Stimulated activated CD4-positive, alpha-beta T cell treated with anti-CD3 and anti-CD28 coated beads, Interleukin-4, amount 100 ng/mL, for 48 hours (primary cell): ENCODE data around the gene TVP23A.
A peak's percentile ranks its signal among the peaks of the same experiment; 100 is the strongest.
"Not testable (repeated sequence)": the region's sequence is repeated elsewhere in the genome, so short reads cannot be mapped to it uniquely, and the experiment has no call there.

Source experiments
- DNase-seq, 2 donors: peaks; one replicate each; pipeline ENCODE4 v3.0.0-alpha.2; 2020; ENCODE audit warnings: low read depth in 2 of 2

TVP23A gene

GRCh38 chr16:10799736-10800135, 18.9 kb downstream of the TVP23A start:
- DNase-seq = no peak

- no peak for DNase-seq
These were observed 27.5 kb downstream of the TVP23A start for GRCh38 chr16:10791048-10791447.

- not testable (repeated sequence) for DNase-seq
These were observed 30.0 kb downstream of the TVP23A start for GRCh38 chr16:10788630-10789029.

GRCh38 chr16:10787304-10787703, 31.3 kb downstream of the TVP23A start:
- no peak for DNase-seq

- DNase-seq = no peak
These were observed 36.0 kb downstream of the TVP23A start for GRCh38 chr16:10782628-10783027.

- no peak for DNase-seq
These were observed 38.0 kb downstream of the TVP23A start for GRCh38 chr16:10780628-10781027.

GRCh38 chr16:10779908-10780307, 38.7 kb downstream of the TVP23A start:
- DNase-seq = not testable (repeated sequence)

GRCh38 chr16:10777356-10777755, 41.2 kb downstream of the TVP23A start:
- no peak for DNase-seq

- not testable (repeated sequence) for DNase-seq
These were observed 41.7 kb downstream of the TVP23A start for GRCh38 chr16:10776923-10777322.

GRCh38 chr16:10776280-10776679, 42.3 kb downstream of the TVP23A start:
- no peak for DNase-seq

GRCh38 chr16:10770907-10771306, 47.7 kb downstream of the TVP23A start:
- DNase-seq = no peak

- no peak for DNase-seq
These were observed 49.2 kb downstream of the TVP23A start for GRCh38 chr16:10769381-10769780.

- no peak for DNase-seq
These were observed 51.5 kb downstream of the TVP23A start for GRCh38 chr16:10767127-10767526.

GRCh38 chr16:10765772-10766171, 52.8 kb downstream of the TVP23A start:
- no peak for DNase-seq

GRCh38 chr16:10763456-10763855, 55.1 kb downstream of the TVP23A start:
- no peak for DNase-seq

GRCh38 chr16:10762336-10763016, 56.1 kb downstream of the TVP23A start:
- DNase-seq = no peak

- no peak for DNase-seq
These were observed 57.2 kb downstream of the TVP23A start for GRCh38 chr16:10761373-10761772.

GRCh38 chr16:10760858-10761257, 57.7 kb downstream of the TVP23A start:
- no peak for DNase-seq

- DNase-seq = no peak
These were observed 62.0 kb downstream of the TVP23A start for GRCh38 chr16:10756574-10756973.

GRCh38 chr16:10754941-10755340, 63.7 kb downstream of the TVP23A start:
- DNase-seq = no peak

GRCh38 chr16:10753670-10754069, 64.9 kb downstream of the TVP23A start:
- no peak for DNase-seq

GRCh38 chr16:10752843-10753523, 65.6 kb downstream of the TVP23A start:
- no peak for DNase-seq

GRCh38 chr16:10751291-10751697, 67.3 kb downstream of the TVP23A start:
- peak in 1 of 2 donors; percentile 16 for DNase-seq
